ENCODE measurements around the gene PAIP2.

Gene PAIP2

DNA sequence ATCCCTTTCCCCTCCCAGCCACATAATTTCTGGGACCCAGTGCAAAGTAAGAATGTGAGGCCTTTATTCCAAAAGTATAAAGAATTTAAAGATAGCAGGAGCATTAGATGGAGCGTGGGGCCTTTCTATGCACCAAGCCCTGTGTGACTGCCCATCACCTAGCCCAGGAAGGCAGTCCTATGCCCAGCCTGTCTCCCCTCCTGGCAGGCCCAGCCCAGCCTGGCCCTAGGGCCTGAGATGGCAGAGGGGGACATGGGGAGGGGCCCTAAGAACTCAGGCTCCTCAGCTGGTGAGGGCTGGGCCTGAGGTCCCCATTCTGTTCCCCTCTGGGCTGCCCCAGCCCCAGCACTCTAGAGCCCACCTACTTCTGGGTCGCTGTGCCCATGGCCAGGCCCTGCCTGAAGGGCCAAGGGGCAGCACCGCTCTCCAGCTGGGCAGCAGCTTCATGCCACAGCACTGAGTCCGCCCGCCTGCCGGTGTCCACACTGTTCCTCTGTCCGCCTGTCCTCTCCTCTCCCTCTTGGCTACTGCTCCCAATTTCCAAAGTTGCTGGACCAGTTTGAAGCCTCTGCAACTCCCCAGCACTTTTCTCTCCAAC, 42.4 kb downstream of the PAIP2 start:
- H3K9me3 ChIP-seq (ENCODE audit: insufficient read depth, low read depth, low read length) = no peaks in the 10 kb centered on the region
- H3K4me3 ChIP-seq (ENCODE audit: low read length, poor library complexity, severe bottlenecking) = no peak overlapping the region
- H3K9me2 ChIP-seq (replicated peaks; ENCODE audit: low read depth, low read length) = no peaks in the 10 kb centered on the region
- H3K4me1 ChIP-seq (ENCODE audit: insufficient read depth, low read length, poor library complexity, severe bottlenecking) = peaks cover 56% of the 10 kb centered on the region
- H2AFZ ChIP-seq (ENCODE audit: low read length) = no peak overlapping the region
- peaks cover 3% of the 10 kb centered on the region for H3K27me3 ChIP-seq (ENCODE audit: insufficient read depth, low read length, poor library complexity, severe bottlenecking)
- peaks cover 3% of the 10 kb centered on the region; the same call in 1 of the 2 replicates for H3F3A ChIP-seq (ENCODE audit: low read depth)
- peaks cover 48% of the 10 kb centered on the region for H3K79me2 ChIP-seq (ENCODE audit: insufficient read depth, low read length)
- H4K20me1 ChIP-seq (ENCODE audit: insufficient read depth, low read length, poor library complexity, severe bottlenecking) = peaks cover 41% of the 10 kb centered on the region
- TF ChIP-seq, protein P1, sequence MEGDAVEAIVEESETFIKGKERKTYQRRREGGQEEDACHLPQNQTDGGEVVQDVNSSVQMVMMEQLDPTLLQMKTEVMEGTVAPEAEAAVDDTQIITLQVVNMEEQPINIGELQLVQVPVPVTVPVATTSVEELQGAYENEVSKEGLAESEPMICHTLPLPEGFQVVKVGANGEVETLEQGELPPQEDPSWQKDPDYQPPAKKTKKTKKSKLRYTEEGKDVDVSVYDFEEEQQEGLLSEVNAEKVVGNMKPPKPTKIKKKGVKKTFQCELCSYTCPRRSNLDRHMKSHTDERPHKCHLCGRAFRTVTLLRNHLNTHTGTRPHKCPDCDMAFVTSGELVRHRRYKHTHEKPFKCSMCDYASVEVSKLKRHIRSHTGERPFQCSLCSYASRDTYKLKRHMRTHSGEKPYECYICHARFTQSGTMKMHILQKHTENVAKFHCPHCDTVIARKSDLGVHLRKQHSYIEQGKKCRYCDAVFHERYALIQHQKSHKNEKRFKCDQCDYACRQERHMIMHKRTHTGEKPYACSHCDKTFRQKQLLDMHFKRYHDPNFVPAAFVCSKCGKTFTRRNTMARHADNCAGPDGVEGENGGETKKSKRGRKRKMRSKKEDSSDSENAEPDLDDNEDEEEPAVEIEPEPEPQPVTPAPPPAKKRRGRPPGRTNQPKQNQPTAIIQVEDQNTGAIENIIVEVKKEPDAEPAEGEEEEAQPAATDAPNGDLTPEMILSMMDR (conservative IDR thresholded peaks at IDR 0.05; ENCODE audit: low read length) = no peak
- TF ChIP-seq EZH2phosphoT487 (IDR thresholded peaks at IDR 0.05; ENCODE audit: borderline replicate concordance) = no peak
- peak overlapping the region; percentile 87 for H3K4me2 ChIP-seq (ENCODE audit: low read depth, low read length, poor library complexity, severe bottlenecking)
- H3K9ac ChIP-seq (ENCODE audit: low read depth, low read length, poor library complexity, severe bottlenecking) = peak overlapping the region; percentile 99
- H3K36me3 ChIP-seq (ENCODE audit: insufficient read depth, low read length) = peaks cover 3% of the 10 kb centered on the region; the same call in 1 of the 2 replicates

- Histone ChIP-seq H3K9ac (ENCODE audit: low read depth, low read length, poor library complexity, severe bottlenecking) (peak overlapping the region; percentile 99), H3K9me2 (replicated peaks; ENCODE audit: low read depth, low read length) (no peaks in the 10 kb centered on the region), H3K4me2 (ENCODE audit: low read depth, low read length, poor library complexity, severe bottlenecking) (peak overlapping the region; percentile 87), H3K27me3 (ENCODE audit: insufficient read depth, low read length, poor library complexity, severe bottlenecking) (peaks cover 8% of the 10 kb centered on the region), H3K4me1 (ENCODE audit: insufficient read depth, low read length, poor library complexity, severe bottlenecking) (peaks cover 56% of the 10 kb centered on the region), H3K79me2 (ENCODE audit: insufficient read depth, low read length) (peaks cover 54% of the 10 kb centered on the region), H3K36me3 (ENCODE audit: insufficient read depth, low read length) (peaks cover 7% of the 10 kb centered on the region; the same call in 1 of the 2 replicates), H3K4me3 (ENCODE audit: low read length, poor library complexity, severe bottlenecking) (peak overlapping the region; percentile 96), H4K20me1 (ENCODE audit: insufficient read depth, low read length, poor library complexity, severe bottlenecking) (peaks cover 45% of the 10 kb centered on the region), H2AFZ (ENCODE audit: low read length) (no peak overlapping the region), H3K9me3 (ENCODE audit: insufficient read depth, low read depth, low read length) (no peaks in the 10 kb centered on the region), H3F3A (ENCODE audit: low read depth) (peaks cover 3% of the 10 kb centered on the region; the same call in 1 of the 2 replicates)
- TF ChIP-seq EZH2phosphoT487 (IDR thresholded peaks at IDR 0.05; ENCODE audit: borderline replicate concordance) = no peak
- TF ChIP-seq, protein P1 (conservative IDR thresholded peaks at IDR 0.05; ENCODE audit: low read length) = no peak
These were observed 43.0 kb downstream of the PAIP2 start for GRCh38 chr5:139384591-139385051.

DNA sequence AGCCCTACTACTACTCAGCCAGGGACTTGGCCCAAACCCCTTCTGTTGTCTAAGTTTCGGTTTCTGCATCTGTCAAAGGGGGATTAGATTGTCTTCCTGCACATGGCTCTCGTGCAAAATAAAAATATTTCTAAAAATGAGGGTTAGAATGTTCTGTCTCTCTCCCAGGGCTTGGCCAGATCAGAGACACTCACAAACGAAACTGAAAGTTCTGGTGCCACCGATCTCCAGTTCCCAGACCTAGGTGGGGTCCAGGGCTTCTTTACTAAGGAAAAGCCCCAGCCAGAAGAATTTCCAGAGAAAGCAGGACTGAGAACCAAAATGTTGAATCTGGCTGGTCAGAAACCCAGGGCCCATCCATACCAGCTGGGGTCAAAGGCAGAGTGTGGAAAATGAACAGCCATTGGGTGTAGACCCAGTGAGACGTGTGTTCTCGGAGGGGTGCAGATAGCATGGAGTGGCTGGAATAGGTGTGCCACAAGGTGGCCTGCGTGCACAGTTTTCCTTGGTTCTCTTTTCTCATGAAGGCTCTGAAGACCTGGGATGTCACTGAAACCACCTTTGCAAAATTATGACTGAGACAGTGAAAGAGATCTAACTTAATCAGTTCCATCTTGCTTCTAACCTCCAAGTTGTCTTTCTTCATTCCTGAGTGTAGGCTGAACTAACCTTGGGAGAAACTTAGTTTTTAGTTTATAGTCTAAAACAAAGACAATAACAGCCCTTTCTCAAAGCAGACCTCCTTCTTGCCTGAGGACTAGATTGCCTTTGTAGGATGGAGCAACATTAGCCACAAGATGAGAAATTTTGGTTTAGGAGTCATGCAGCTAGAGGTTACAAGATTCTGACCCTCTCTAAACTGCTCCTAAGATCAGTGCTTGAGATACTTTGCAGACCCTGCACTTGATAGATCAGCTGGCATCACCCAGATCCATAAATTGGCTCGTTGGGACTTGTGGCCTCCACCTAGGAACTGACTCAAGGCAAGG, 43.7 kb downstream of the PAIP2 start:
- Histone ChIP-seq H3K79me2 (ENCODE audit: insufficient read depth, low read length) (peaks cover 61% of the 10 kb centered on the region), H3F3A (ENCODE audit: low read depth) (peaks cover 3% of the 10 kb centered on the region; the same call in 1 of the 2 replicates), H3K9ac (ENCODE audit: low read depth, low read length, poor library complexity, severe bottlenecking) (peak overlapping the region; percentile 99), H3K4me3 (ENCODE audit: low read length, poor library complexity, severe bottlenecking) (peak overlapping the region; percentile 96), H3K36me3 (ENCODE audit: insufficient read depth, low read length) (peaks cover 7% of the 10 kb centered on the region; the same call in 1 of the 2 replicates), H3K27me3 (ENCODE audit: insufficient read depth, low read length, poor library complexity, severe bottlenecking) (peaks cover 8% of the 10 kb centered on the region), H3K4me2 (ENCODE audit: low read depth, low read length, poor library complexity, severe bottlenecking) (peak overlapping the region; percentile 87), H3K9me3 (ENCODE audit: insufficient read depth, low read depth, low read length) (no peaks in the 10 kb centered on the region), H2AFZ (ENCODE audit: low read length) (no peak overlapping the region), H3K4me1 (ENCODE audit: insufficient read depth, low read length, poor library complexity, severe bottlenecking) (peaks cover 58% of the 10 kb centered on the region), H4K20me1 (ENCODE audit: insufficient read depth, low read length, poor library complexity, severe bottlenecking) (peaks cover 45% of the 10 kb centered on the region), H3K9me2 (replicated peaks; ENCODE audit: low read depth, low read length) (no peaks in the 10 kb centered on the region)
- TF ChIP-seq EZH2phosphoT487 (IDR thresholded peaks at IDR 0.05; ENCODE audit: borderline replicate concordance) = no peak
- TF ChIP-seq, protein P1 (conservative IDR thresholded peaks at IDR 0.05; ENCODE audit: low read length) = peak; percentile 28

Measured in Loucy (cell line).